Omental fat pad (tissue), 4 donors: ENCODE measurements around the gene KRT84. TPM values are rescaled to one million over a fixed set of nuclear protein-coding genes. Genes with fewer than 3 reads are reported as not detected.

Experiments
- ATAC-seq: fragments of 150-250 bp; one replicate; pipeline ENCODE4 v1.9.1; 2016; ENCODE audit warnings: mild to moderate bottlenecking, moderate library complexity; ENCODE audit not compliant: low FRiP score
- DNase-seq: peaks from one replicate; pipeline ENCODE4 v3.0.0-alpha.2; 2019; ENCODE audit warnings: low spot score
- CTCF ChIP-seq, 3 donors: fragments of 450-650 bp; IDR thresholded peaks; one replicate each; pipeline ENCODE4 v1.5.1; 2016 to 2017; ENCODE audit warnings: antibody characterized with exemption in 3 of 3, mild to moderate bottlenecking in 3 of 3, moderate library complexity in 2 of 3
- total RNA-seq, 4 donors: library from RNA; depleted of rRNA; stranded (reverse); fragments of >200 nt; gene quantifications; one replicate each; pipeline ENCODE4 v1.1.0, GENCODE V29; 2016

The KRT84 gene
- total RNA-seq, 4 donors from 2014 or later, result not detected

GRCh38 chr12:52401526-52401925, 16.1 kb upstream of the KRT84 start:
- DNase-seq (no peak), ATAC-seq (no peak)
- TF ChIP-seq CTCF (IDR thresholded peaks at IDR 0.05), result no peak

GRCh38 chr12:52400906-52401305, 15.5 kb upstream of the KRT84 start:
- DNase-seq (no peak), ATAC-seq (no peak)
- no peak for TF ChIP-seq CTCF (IDR thresholded peaks at IDR 0.05)

- no peak for ATAC-seq
- no peak for DNase-seq
- TF ChIP-seq CTCF (IDR thresholded peaks at IDR 0.05), result no peak
Measured at GRCh38 chr12:52399756-52400155, 14.3 kb upstream of the KRT84 start.

- ATAC-seq (no peak), DNase-seq (no peak)
- TF ChIP-seq CTCF (IDR thresholded peaks at IDR 0.05), result no peak
Measured at GRCh38 chr12:52398176-52398575, 12.7 kb upstream of the KRT84 start.

- no peak for ATAC-seq
- no peak for TF ChIP-seq CTCF (IDR thresholded peaks at IDR 0.05)
- no peak for DNase-seq
Measured at GRCh38 chr12:52396656-52397055, 11.2 kb upstream of the KRT84 start.

GRCh38 chr12:52395761-52396434, 10.4 kb upstream of the KRT84 start:
- DNase-seq, result no peak
- TF ChIP-seq CTCF (IDR thresholded peaks at IDR 0.05), result no peak
- peak; percentile 53 for ATAC-seq

GRCh38 chr12:52394836-52395405, 9.5 kb upstream of the KRT84 start:
- no peak for ATAC-seq
- DNase-seq, result no peak
- TF ChIP-seq CTCF (IDR thresholded peaks at IDR 0.05), result no peak
